Tibial nerve (tissue), 3 donors: ENCODE results near the gene RSRC1.

Experiments used
- CTCF ChIP-seq, 5 experiments: fragments of 200-600 bp in 3 of 5; fragments of 450-650 bp in 2 of 5; sonication (generic) in 3 of 5; IDR thresholded peaks; one replicate each; pipeline ENCODE4 v1.5.1; 2016 to 2019; ENCODE audit warnings: antibody characterized with exemption in 5 of 5, mild to moderate bottlenecking in 3 of 5, moderate library complexity in 2 of 5
- POLR2A ChIP-seq, 2 donors: fragments of 450-650 bp; IDR thresholded peaks; one replicate each; pipeline ENCODE4 v1.6.1; 2017; ENCODE audit warnings: antibody characterized with exemption in 2 of 2, mild to moderate bottlenecking in 2 of 2, moderate library complexity in 2 of 2

- TF ChIP-seq CTCF (IDR thresholded peaks at IDR 0.05), result no peak
- TF ChIP-seq POLR2A (IDR thresholded peaks at IDR 0.05), result no peak
These were observed 227.2 kb downstream of the RSRC1 start for GRCh38 chr3:158337110-158337509.
